WI38 (cell line): ENCODE data around the gene PCNX3.

ENCODE experiments used
- H3K4me3 ChIP-seq: 2 replicates; pipeline ENCODE4 v1.5.1; 2011; ENCODE audit warnings: low read depth, mild to moderate bottlenecking, control low read depth, low read length
- CTCF ChIP-seq: IDR thresholded peaks from 2 replicates; pipeline ENCODE4 v1.5.1; 2012; ENCODE audit warnings: low read depth, mild to moderate bottlenecking, control low read depth, low read length

PCNX3 gene

GRCh38 chr11:65577756-65578109 lies 37.8 kb upstream of the PCNX3 start:
- H3K4me3 ChIP-seq, result peak overlapping the region; percentile 63
- no peak for TF ChIP-seq CTCF

- no peak overlapping the region for H3K4me3 ChIP-seq
- TF ChIP-seq CTCF, result no peak
These were observed 37.4 kb upstream of the PCNX3 start for GRCh38 chr11:65578134-65578533.

- H3K4me3 ChIP-seq, result no peak overlapping the region
- TF ChIP-seq CTCF, result no peak
These were observed 36.9 kb upstream of the PCNX3 start for GRCh38 chr11:65578667-65579066.

- TF ChIP-seq CTCF, result no peak
These were observed 36.3 kb upstream of the PCNX3 start for GRCh38 chr11:65579291-65579690.

GRCh38 chr11:65580031-65580692 lies 35.4 kb upstream of the PCNX3 start:
- TF ChIP-seq CTCF, result no peak
- H3K4me3 ChIP-seq, result no peak overlapping the region

More at GRCh38 chr11:65579291-65579690, 36.3 kb upstream of the PCNX3 start:
- no peak overlapping the region for H3K4me3 ChIP-seq

- no peak overlapping the region for H3K4me3 ChIP-seq
- TF ChIP-seq CTCF, result no peak
These were observed 34.8 kb upstream of the PCNX3 start for GRCh38 chr11:65580756-65581155.

GRCh38 chr11:65581928-65582327 lies 33.6 kb upstream of the PCNX3 start:
- no peak overlapping the region for H3K4me3 ChIP-seq
- TF ChIP-seq CTCF, result no peak
